Measurements from ENCODE around the gene PGF. TPM values are rescaled to one million over a fixed set of nuclear protein-coding genes. Genes with fewer than 3 reads are reported as not detected.

PGF gene
- total and polyA plus RNA-seq, 2 of the 13 experiments (the other 11 are each of a cell fraction or from before 2014, with no cell fraction given): 10.7 to 27.5 TPM

DNA sequence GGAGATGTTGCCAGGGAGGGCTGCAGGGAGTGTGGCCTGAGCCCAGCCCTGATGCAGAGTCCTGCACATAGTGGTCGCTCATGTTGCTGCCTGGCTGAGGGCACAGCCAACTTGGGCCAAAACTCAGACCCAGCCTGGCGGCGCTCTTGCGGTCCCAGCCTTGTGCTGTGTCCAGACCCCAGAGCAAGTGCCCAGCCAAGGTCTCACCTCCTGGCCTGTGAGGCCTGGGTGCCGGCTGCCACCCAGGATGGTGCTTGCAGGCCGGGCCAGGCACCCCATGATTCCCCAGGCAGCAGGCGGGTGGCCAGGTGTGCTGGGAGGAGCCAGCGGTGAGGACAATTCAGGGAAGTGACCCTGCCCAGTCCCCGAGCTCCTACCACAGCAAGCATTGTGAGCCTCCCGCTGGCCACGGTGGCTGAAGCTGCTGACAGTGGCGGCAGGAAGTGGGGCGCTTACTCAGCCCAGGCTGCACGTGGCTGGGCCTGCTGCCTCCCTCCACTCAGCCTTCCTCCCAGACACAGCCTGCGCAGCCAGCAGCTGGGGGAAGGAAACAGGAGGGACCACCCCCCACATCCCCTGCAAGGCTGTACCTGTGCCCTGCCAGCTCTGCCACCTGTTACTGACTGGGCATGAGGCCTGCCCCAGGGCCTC lies 17.7 kb upstream of the PGF start (continued):
- TF ChIP-seq, protein P1, sequence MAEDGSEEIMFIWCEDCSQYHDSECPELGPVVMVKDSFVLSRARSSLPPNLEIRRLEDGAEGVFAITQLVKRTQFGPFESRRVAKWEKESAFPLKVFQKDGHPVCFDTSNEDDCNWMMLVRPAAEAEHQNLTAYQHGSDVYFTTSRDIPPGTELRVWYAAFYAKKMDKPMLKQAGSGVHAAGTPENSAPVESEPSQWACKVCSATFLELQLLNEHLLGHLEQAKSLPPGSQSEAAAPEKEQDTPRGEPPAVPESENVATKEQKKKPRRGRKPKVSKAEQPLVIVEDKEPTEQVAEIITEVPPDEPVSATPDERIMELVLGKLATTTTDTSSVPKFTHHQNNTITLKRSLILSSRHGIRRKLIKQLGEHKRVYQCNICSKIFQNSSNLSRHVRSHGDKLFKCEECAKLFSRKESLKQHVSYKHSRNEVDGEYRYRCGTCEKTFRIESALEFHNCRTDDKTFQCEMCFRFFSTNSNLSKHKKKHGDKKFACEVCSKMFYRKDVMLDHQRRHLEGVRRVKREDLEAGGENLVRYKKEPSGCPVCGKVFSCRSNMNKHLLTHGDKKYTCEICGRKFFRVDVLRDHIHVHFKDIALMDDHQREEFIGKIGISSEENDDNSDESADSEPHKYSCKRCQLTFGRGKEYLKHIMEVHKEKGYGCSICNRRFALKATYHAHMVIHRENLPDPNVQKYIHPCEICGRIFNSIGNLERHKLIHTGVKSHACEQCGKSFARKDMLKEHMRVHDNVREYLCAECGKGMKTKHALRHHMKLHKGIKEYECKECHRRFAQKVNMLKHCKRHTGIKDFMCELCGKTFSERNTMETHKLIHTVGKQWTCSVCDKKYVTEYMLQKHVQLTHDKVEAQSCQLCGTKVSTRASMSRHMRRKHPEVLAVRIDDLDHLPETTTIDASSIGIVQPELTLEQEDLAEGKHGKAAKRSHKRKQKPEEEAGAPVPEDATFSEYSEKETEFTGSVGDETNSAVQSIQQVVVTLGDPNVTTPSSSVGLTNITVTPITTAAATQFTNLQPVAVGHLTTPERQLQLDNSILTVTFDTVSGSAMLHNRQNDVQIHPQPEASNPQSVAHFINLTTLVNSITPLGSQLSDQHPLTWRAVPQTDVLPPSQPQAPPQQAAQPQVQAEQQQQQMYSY (CRISPR knock-in tag; IDR thresholded peaks at IDR 0.05): no peak
- TF ChIP-seq SAP130 (CRISPR knock-in tag; IDR thresholded peaks at IDR 0.05; ENCODE audit: low read depth) (peak; percentile 41; the same call in 1 of the 2 replicates), ZFY (CRISPR knock-in tag; IDR thresholded peaks at IDR 0.05) (peak; percentile 64), ZNF205 (CRISPR knock-in tag; IDR thresholded peaks at IDR 0.05) (no peak), ARNTL (CRISPR knock-in tag; IDR thresholded peaks at IDR 0.05) (peak; percentile 75; the same call in 1 of the 2 replicates), PCBP1 (IDR thresholded peaks at IDR 0.05; ENCODE audit: borderline replicate concordance, low read depth, low read length) (no peak), RBM39 (IDR thresholded peaks at IDR 0.05; ENCODE audit: low read depth, low read length, poor library complexity, severe bottlenecking) (no peak), ZNF607 (CRISPR knock-in tag; IDR thresholded peaks at IDR 0.05; ENCODE audit: borderline replicate concordance) (0 out of 2 replicates have a peak, but pooled peaks have one; percentile 22), NRL (CRISPR knock-in tag; IDR thresholded peaks at IDR 0.05; ENCODE audit: borderline replicate concordance) (0 out of 2 replicates have a peak, but pooled peaks have one; percentile 56), MAFF (IDR thresholded peaks at IDR 0.05; ENCODE audit: low read depth, low read length) (no peak), GABPB1 (CRISPR knock-in tag; IDR thresholded peaks at IDR 0.05) (peak; percentile 85), ETV5 (CRISPR knock-in tag; IDR thresholded peaks at IDR 0.05; ENCODE audit: borderline replicate concordance) (peak; percentile 61; the same call in 1 of the 2 replicates), KDM2A (CRISPR knock-in tag; IDR thresholded peaks at IDR 0.05; ENCODE audit: borderline replicate concordance, low read depth) (no peak), ZNF3 (CRISPR knock-in tag; IDR thresholded peaks at IDR 0.05) (no peak), ZNF616 (CRISPR knock-in tag; IDR thresholded peaks at IDR 0.05; ENCODE audit: low read depth) (0 out of 2 replicates have a peak, but pooled peaks have one; percentile 31)
- TF ChIP-seq, protein P2, sequence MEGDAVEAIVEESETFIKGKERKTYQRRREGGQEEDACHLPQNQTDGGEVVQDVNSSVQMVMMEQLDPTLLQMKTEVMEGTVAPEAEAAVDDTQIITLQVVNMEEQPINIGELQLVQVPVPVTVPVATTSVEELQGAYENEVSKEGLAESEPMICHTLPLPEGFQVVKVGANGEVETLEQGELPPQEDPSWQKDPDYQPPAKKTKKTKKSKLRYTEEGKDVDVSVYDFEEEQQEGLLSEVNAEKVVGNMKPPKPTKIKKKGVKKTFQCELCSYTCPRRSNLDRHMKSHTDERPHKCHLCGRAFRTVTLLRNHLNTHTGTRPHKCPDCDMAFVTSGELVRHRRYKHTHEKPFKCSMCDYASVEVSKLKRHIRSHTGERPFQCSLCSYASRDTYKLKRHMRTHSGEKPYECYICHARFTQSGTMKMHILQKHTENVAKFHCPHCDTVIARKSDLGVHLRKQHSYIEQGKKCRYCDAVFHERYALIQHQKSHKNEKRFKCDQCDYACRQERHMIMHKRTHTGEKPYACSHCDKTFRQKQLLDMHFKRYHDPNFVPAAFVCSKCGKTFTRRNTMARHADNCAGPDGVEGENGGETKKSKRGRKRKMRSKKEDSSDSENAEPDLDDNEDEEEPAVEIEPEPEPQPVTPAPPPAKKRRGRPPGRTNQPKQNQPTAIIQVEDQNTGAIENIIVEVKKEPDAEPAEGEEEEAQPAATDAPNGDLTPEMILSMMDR (CRISPR knock-in tag; IDR thresholded peaks at IDR 0.05): peak; percentile 19; the same call in 1 of the 2 replicates
- TF ChIP-seq, protein P3, sequence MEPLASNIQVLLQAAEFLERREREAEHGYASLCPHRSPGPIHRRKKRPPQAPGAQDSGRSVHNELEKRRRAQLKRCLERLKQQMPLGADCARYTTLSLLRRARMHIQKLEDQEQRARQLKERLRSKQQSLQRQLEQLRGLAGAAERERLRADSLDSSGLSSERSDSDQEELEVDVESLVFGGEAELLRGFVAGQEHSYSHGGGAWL (CRISPR knock-in tag; IDR thresholded peaks at IDR 0.05): no peak
- TF ChIP-seq, protein P4, sequence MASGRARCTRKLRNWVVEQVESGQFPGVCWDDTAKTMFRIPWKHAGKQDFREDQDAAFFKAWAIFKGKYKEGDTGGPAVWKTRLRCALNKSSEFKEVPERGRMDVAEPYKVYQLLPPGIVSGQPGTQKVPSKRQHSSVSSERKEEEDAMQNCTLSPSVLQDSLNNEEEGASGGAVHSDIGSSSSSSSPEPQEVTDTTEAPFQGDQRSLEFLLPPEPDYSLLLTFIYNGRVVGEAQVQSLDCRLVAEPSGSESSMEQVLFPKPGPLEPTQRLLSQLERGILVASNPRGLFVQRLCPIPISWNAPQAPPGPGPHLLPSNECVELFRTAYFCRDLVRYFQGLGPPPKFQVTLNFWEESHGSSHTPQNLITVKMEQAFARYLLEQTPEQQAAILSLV (CRISPR knock-in tag; IDR thresholded peaks at IDR 0.05; ENCODE audit: borderline replicate concordance): 0 out of 2 replicates have a peak, but pooled peaks have one; percentile 21
- TF ChIP-seq, protein P5, sequence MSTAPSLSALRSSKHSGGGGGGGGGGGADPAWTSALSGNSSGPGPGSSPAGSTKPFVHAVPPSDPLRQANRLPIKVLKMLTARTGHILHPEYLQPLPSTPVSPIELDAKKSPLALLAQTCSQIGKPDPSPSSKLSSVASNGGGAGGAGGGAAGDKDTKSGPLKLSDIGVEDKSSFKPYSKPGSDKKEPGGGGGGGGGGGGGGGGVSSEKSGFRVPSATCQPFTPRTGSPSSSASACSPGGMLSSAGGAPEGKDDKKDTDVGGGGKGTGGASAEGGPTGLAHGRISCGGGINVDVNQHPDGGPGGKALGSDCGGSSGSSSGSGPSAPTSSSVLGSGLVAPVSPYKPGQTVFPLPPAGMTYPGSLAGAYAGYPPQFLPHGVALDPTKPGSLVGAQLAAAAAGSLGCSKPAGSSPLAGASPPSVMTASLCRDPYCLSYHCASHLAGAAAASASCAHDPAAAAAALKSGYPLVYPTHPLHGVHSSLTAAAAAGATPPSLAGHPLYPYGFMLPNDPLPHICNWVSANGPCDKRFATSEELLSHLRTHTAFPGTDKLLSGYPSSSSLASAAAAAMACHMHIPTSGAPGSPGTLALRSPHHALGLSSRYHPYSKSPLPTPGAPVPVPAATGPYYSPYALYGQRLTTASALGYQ (CRISPR knock-in tag; IDR thresholded peaks at IDR 0.05): no peak
